Right lobe of liver (tissue), 6 donors: ENCODE measurements around the gene BABAM1. TPM values are rescaled to one million over a fixed set of nuclear protein-coding genes. Genes with fewer than 3 reads are reported as not detected.
A peak's percentile ranks its signal among the peaks of the same experiment; 100 is the strongest.

Source experiments
- ATAC-seq, 4 donors: fragments of 200-7000 bp; cut with Tn5 transposase; one replicate each; pipeline ENCODE4 v1.9.1; 2020; ENCODE audit warnings: mild to moderate bottlenecking in 4 of 4, moderate library complexity in 4 of 4
- DNase-seq, 3 donors: peaks; one replicate each; pipeline ENCODE4 v3.0.0-alpha.2; 2020
- H3K27ac ChIP-seq, 3 donors: fragments of 200-600 bp; one replicate each; pipeline ENCODE4 v1.8.0; 2022
- H3K27me3 ChIP-seq, 2 donors: fragments of 200-600 bp; one replicate each; pipeline ENCODE4 v1.8.0; 2022
- H3K36me3 ChIP-seq, 4 donors: fragments of 200-600 bp; sonication (generic) in 1 of 4; one replicate each; pipeline versions ENCODE4 v1.5.1 to v1.8.0; 2017 to 2022; ENCODE audit warnings: control low read depth in 1 of 4
- H3K4me1 ChIP-seq, 4 donors: fragments of 200-600 bp; sonication (generic) in 1 of 4; one replicate each; pipeline versions ENCODE4 v1.5.1 to v1.8.0; 2017 to 2022; ENCODE audit warnings: control low read depth in 1 of 4
- H3K4me3 ChIP-seq, 3 donors: fragments of 200-600 bp; one replicate each; pipeline ENCODE4 v1.8.0; 2022
- H3K9me3 ChIP-seq, 4 donors: fragments of 200-600 bp; sonication (generic) in 1 of 4; one replicate each; pipeline versions ENCODE4 v1.5.1 to v1.8.0; 2017 to 2022; ENCODE audit warnings: control low read depth in 1 of 4
- POLR2A ChIP-seq: fragments of 450-650 bp; IDR thresholded peaks from one replicate; pipeline ENCODE4 v1.6.1; 2017; ENCODE audit warnings: antibody characterized with exemption, mild to moderate bottlenecking
- WGBS: methylation state at CpG from one replicate; pipeline ENCODE4 v1.1.6; 2018; ENCODE audit warnings: low coverage, low lambda C conversion rate; ENCODE audit not compliant: insufficient coverage; ENCODE audit errors: missing lambda C conversion rate; 5-methylcytosine and 5-hydroxymethylcytosine counted together
- intact Hi-C, 2 donors: fragments of 100-400 bp; cut with DNase I; formaldehyde crosslinking; loops; one replicate each; pipeline versions ENCODE4 v1.11.2 to v1.14.1; 2022
- total RNA-seq, 6 experiments: library from RNA; depleted of rRNA in 2 of 6; stranded (reverse); fragments of >200 nt in 2 of 6; fragmentation: NEBNext Ultra II Directional in 3 of 6; extraction: Animal tissue kit (Norgen Biotek cat#: 25700) in 3 of 6; gene quantifications; one replicate each; pipeline versions ENCODE4 v1.1.0 to v1.2.4, GENCODE V29; 2016 to 2023
- TF ChIP-seq, protein P1 (sequence below), 4 donors: fragments of 200-600 bp in 3 of 4; fragments of 450-650 bp in 1 of 4; IDR thresholded peaks; one replicate each; pipeline versions ENCODE4 v1.5.1 to v1.8.0; 2016 to 2022; ENCODE audit warnings: antibody characterized with exemption in 4 of 4, mild to moderate bottlenecking in 2 of 4
- donor health status: DM: no; HTN: yes; CAD: no.
- donor health status: DM: no; HTN: no; CAD: no.
- donor health status: DM: no; HTN: no; CAD: no.
- donor health status: DM: no; HTN: yes; CAD: no.
- donor health status: DM: no; HTN: yes; CAD: no.

The BABAM1 gene
- total RNA-seq, 6 experiments from 2014 or later: 29.2 to 51.3 (median 37.9) TPM

GRCh38 chr19:17226002-17226933 is 41.0 kb upstream of the BABAM1 start, which contains the start of gene OCEL1:
Gene OCEL1, plus strand, starts transcription at chr19:17226226. Its CDS starts 22 bp downstream, at chr19:17226248.
- intact Hi-C loops: no loop called here
- H3K27me3 ChIP-seq: no peaks in the 10 kb centered on the region

DNA sequence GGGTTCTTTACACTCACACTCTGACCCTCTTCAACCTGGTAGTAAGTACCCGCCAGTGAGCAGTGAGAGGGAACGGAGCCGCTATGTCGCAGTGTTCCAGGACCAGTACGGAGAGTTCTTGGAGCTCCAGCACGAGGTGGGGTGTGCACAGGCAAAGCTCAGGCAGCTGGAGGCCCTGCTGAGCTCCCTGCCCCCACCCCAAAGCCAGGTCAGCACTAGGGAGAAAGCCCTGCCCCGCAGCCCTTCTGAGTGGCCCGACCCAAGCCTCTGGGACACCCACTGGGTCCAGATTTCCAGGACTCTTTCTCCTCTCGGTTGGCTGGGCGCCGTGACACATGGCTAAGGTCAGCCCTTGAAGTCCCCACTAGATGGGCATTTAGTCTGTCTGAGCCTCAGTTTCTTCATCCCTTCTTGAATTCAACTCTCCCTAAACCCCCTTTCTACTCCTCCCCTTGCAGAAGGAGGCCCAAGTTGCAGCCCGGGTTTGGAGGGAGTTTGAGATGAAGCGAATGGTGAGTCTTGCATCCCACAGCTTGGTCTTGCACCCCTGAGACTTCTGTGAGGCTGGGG is 39.4 kb upstream of the BABAM1 start:
- 49% methylated on average over 3 of the region's 13 CpGs for WGBS
- DNase-seq: peak in 2 of 3 donors; percentile 46 to 84
- TF ChIP-seq POLR2A: no peak
- TF ChIP-seq, protein P1, sequence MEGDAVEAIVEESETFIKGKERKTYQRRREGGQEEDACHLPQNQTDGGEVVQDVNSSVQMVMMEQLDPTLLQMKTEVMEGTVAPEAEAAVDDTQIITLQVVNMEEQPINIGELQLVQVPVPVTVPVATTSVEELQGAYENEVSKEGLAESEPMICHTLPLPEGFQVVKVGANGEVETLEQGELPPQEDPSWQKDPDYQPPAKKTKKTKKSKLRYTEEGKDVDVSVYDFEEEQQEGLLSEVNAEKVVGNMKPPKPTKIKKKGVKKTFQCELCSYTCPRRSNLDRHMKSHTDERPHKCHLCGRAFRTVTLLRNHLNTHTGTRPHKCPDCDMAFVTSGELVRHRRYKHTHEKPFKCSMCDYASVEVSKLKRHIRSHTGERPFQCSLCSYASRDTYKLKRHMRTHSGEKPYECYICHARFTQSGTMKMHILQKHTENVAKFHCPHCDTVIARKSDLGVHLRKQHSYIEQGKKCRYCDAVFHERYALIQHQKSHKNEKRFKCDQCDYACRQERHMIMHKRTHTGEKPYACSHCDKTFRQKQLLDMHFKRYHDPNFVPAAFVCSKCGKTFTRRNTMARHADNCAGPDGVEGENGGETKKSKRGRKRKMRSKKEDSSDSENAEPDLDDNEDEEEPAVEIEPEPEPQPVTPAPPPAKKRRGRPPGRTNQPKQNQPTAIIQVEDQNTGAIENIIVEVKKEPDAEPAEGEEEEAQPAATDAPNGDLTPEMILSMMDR (IDR thresholded peaks at IDR 0.05): no peak

More at GRCh38 chr19:17226002-17226933, 41.0 kb upstream of the BABAM1 start, which contains the start of gene OCEL1:
- peak; percentile 83 for TF ChIP-seq POLR2A
- TF ChIP-seq, protein P1 (IDR thresholded peaks at IDR 0.05): no peak
- peak within 1 kb of the TSS; percentile 66 to 86 (median 80) for H3K27ac ChIP-seq
- H3K4me1 ChIP-seq: peaks cover 0 to 14% (median 6%) of the 10 kb centered on the region in 4 donors
- under 1% methylated on average over 35 of the region's 90 CpGs for WGBS
- peak within 1 kb of the TSS; percentile 76 to 88 (median 77) for H3K4me3 ChIP-seq
- H3K36me3 ChIP-seq: peaks cover 0 to 12% (median 4%) of the 10 kb centered on the region in 4 donors
- H3K9me3 ChIP-seq: no peaks in the 10 kb centered on the region
- DNase-seq (peak; percentile 98 to 99 (median 99)), ATAC-seq (peak; percentile 89 to 94 (median 93))

DNA sequence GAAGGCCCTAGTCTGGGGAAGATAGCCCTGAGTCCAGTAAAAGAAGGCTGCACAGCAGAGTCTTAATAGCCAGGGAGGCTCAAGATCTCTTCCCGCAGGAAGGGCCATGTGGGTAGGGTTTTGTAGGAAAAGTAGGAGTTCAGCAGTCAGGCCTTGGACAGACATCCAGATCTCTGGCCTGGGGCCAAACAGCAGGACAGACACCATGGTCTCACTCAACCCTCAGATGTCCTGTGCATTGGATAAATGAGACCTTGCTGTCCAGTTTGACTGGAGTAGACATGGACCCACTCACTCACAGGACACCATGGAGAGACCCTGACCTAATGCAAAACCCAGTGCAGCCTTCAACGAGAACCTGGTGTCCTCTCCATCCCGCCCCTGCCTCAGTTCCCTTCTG is 37.4 kb upstream of the BABAM1 start:
- Histone ChIP-seq H3K27me3 (no peaks in the 10 kb centered on the region), H3K4me1 (peaks cover 0 to 18% (median 6%) of the 10 kb centered on the region in 4 donors), H3K36me3 (peaks cover 0 to 32% (median 6%) of the 10 kb centered on the region in 4 donors), H3K27ac (no peak overlapping the region), H3K9me3 (no peaks in the 10 kb centered on the region), H3K4me3 (no peak overlapping the region)
- no peak for TF ChIP-seq POLR2A
- TF ChIP-seq, protein P1 (IDR thresholded peaks at IDR 0.05): no peak
- ATAC-seq (no peak), DNase-seq (no peak)
- intact Hi-C loops: no loop called here
- WGBS: no CpG with 5 or more reads among the region's 3 CpGs

More for the DNA sequence above, 39.4 kb upstream of the BABAM1 start:
- ATAC-seq: peak; percentile 1 to 41 (median 12)
- H3K27ac ChIP-seq: peak overlapping the region in 1 of 3 donors; percentile 66
- peaks cover 0 to 14% (median 6%) of the 10 kb centered on the region in 4 donors for H3K4me1 ChIP-seq
- peak overlapping the region in 2 of 3 donors; percentile 76 to 77 for H3K4me3 ChIP-seq
- H3K9me3 ChIP-seq: no peaks in the 10 kb centered on the region
- H3K27me3 ChIP-seq: no peaks in the 10 kb centered on the region
- intact Hi-C loops: no loop called here
- peaks cover 0 to 26% (median 6%) of the 10 kb centered on the region in 4 donors for H3K36me3 ChIP-seq

DNA sequence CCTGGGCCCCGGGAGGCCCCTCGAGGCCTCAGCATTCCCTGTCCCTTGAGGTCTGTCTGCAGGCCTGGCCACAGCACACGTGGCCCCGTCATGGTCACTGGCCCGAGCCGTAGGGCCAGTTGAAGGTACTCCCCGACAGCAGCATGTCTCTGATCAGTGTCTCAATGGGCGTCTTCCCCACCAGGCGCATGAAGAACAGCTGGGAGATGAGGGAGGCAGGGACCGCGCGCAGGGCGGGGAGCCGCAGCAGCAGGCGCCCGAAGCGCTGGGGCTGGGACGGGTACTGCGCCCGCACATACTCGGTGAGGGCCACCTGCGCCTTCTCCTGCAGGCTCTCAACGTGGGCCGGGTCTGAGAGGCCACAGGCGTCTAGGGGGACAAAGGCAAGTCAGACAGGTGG is 35.0 kb upstream of the BABAM1 start:
- Histone ChIP-seq H3K36me3 (peaks cover 0 to 37% (median 6%) of the 10 kb centered on the region in 4 donors), H3K9me3 (no peaks in the 10 kb centered on the region), H3K27me3 (no peaks in the 10 kb centered on the region), H3K4me3 (no peak overlapping the region), H3K27ac (no peak overlapping the region), H3K4me1 (peaks cover 0 to 28% (median 5%) of the 10 kb centered on the region in 4 donors)
- intact Hi-C loops: no loop called here
- TF ChIP-seq POLR2A: no peak
- TF ChIP-seq, protein P1 (IDR thresholded peaks at IDR 0.05): no peak
- 94% methylated on average over 21 of the region's 25 CpGs for WGBS
- DNase-seq: no peak
- ATAC-seq: no peak
